Measurements from ENCODE around the gene DISC1. TPM values are rescaled to one million over a fixed set of nuclear protein-coding genes. Genes with fewer than 3 reads are reported as not detected.

Gene DISC1
- total and polyA plus RNA-seq, 2 of the 13 experiments (the other 11 are each of a cell fraction or from before 2014, with no cell fraction given), result 4.2 to 4.6 TPM

DNA sequence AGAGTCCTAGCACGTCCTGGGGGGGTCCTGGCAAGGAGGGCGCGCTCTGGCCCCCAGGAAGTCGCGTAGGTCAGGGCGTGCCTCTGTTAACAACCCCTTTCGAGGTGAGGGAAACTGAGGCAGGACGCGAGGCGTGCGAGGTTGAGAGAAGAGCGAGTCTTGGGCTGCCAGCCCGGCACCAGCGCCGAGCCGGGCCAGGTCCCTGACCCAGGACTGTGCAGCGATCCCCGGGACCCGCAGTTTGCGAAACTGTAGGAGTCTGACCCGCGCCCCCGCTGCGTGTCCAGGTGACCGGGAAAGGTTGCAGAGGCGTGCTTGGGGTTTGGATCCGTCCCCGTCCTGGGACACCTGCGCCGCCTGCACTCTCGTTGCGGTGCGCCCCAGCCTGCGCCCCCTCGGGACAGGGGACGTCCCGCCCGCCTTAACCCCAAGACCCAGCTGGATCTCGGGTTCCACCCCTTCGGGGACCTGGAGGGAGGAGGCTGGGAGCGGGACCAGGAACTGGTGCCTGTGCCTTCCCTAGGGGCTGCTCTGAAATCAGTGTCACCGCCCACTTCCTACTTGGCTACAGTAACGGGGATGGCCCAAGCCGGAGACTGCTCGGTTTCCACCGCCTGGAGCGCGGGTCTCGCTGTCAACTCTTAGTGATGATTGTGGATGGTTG, 493 bp downstream of the DISC1 start (continued):
- TF ChIP-seq JUN (CRISPR knock-in tag; IDR thresholded peaks at IDR 0.05) (no peak), ZNF709 (CRISPR knock-in tag; IDR thresholded peaks at IDR 0.05) (no peak), HDAC2 (CRISPR knock-in tag; IDR thresholded peaks at IDR 0.05) (peak; percentile 62; the same call in 1 of the 2 replicates), ZNF567 (CRISPR knock-in tag; IDR thresholded peaks at IDR 0.05; ENCODE audit: borderline replicate concordance) (0 out of 2 replicates have a peak, but pooled peaks have one; percentile 33), NFKBIZ (CRISPR knock-in tag; IDR thresholded peaks at IDR 0.05) (no peak), PLRG1 (conservative IDR thresholded peaks at IDR 0.05) (no peak), ZNF432 (CRISPR knock-in tag; IDR thresholded peaks at IDR 0.05; ENCODE audit: borderline replicate concordance) (no peak)
- TF ChIP-seq, protein P1, sequence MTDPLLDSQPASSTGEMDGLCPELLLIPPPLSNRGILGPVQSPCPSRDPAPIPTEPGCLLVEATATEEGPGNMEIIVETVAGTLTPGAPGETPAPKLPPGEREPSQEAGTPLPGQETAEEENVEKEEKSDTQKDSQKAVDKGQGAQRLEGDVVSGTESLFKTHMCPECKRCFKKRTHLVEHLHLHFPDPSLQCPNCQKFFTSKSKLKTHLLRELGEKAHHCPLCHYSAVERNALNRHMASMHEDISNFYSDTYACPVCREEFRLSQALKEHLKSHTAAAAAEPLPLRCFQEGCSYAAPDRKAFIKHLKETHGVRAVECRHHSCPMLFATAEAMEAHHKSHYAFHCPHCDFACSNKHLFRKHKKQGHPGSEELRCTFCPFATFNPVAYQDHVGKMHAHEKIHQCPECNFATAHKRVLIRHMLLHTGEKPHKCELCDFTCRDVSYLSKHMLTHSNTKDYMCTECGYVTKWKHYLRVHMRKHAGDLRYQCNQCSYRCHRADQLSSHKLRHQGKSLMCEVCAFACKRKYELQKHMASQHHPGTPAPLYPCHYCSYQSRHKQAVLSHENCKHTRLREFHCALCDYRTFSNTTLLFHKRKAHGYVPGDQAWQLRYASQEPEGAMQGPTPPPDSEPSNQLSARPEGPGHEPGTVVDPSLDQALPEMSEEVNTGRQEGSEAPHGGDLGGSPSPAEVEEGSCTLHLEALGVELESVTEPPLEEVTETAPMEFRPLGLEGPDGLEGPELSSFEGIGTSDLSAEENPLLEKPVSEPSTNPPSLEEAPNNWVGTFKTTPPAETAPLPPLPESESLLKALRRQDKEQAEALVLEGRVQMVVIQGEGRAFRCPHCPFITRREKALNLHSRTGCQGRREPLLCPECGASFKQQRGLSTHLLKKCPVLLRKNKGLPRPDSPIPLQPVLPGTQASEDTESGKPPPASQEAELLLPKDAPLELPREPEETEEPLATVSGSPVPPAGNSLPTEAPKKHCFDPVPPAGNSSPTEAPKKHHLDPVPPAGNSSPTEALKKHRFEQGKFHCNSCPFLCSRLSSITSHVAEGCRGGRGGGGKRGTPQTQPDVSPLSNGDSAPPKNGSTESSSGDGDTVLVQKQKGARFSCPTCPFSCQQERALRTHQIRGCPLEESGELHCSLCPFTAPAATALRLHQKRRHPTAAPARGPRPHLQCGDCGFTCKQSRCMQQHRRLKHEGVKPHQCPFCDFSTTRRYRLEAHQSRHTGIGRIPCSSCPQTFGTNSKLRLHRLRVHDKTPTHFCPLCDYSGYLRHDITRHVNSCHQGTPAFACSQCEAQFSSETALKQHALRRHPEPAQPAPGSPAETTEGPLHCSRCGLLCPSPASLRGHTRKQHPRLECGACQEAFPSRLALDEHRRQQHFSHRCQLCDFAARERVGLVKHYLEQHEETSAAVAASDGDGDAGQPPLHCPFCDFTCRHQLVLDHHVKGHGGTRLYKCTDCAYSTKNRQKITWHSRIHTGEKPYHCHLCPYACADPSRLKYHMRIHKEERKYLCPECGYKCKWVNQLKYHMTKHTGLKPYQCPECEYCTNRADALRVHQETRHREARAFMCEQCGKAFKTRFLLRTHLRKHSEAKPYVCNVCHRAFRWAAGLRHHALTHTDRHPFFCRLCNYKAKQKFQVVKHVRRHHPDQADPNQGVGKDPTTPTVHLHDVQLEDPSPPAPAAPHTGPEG (CRISPR knock-in tag; IDR thresholded peaks at IDR 0.05), result no peak
- TF ChIP-seq, protein P2, sequence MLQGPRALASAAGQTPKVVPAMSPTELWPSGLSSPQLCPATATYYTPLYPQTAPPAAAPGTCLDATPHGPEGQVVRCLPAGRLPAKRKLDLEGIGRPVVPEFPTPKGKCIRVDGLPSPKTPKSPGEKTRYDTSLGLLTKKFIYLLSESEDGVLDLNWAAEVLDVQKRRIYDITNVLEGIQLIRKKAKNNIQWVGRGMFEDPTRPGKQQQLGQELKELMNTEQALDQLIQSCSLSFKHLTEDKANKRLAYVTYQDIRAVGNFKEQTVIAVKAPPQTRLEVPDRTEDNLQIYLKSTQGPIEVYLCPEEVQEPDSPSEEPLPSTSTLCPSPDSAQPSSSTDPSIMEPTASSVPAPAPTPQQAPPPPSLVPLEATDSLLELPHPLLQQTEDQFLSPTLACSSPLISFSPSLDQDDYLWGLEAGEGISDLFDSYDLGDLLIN (CRISPR knock-in tag; IDR thresholded peaks at IDR 0.05; ENCODE audit: borderline replicate concordance), result no peak
- TF ChIP-seq, protein P3, sequence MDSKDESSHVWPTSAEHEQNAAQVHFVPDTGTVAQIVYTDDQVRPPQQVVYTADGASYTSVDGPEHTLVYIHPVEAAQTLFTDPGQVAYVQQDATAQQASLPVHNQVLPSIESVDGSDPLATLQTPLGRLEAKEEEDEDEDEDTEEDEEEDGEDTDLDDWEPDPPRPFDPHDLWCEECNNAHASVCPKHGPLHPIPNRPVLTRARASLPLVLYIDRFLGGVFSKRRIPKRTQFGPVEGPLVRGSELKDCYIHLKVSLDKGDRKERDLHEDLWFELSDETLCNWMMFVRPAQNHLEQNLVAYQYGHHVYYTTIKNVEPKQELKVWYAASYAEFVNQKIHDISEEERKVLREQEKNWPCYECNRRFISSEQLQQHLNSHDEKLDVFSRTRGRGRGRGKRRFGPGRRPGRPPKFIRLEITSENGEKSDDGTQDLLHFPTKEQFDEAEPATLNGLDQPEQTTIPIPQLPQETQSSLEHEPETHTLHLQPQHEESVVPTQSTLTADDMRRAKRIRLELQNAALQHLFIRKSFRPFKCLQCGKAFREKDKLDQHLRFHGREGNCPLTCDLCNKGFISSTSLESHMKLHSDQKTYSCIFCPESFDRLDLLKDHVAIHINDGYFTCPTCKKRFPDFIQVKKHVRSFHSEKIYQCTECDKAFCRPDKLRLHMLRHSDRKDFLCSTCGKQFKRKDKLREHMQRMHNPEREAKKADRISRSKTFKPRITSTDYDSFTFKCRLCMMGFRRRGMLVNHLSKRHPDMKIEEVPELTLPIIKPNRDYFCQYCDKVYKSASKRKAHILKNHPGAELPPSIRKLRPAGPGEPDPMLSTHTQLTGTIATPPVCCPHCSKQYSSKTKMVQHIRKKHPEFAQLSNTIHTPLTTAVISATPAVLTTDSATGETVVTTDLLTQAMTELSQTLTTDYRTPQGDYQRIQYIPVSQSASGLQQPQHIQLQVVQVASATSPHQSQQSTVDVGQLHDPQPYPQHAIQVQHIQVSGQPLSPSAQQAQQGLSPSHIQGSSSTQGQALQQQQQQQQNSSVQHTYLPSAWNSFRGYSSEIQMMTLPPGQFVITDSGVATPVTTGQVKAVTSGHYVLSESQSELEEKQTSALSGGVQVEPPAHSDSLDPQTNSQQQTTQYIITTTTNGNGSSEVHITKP (CRISPR knock-in tag; IDR thresholded peaks at IDR 0.05; ENCODE audit: low read depth), result 0 out of 2 replicates have a peak, but pooled peaks have one; percentile 34
- TF ChIP-seq, protein P4, sequence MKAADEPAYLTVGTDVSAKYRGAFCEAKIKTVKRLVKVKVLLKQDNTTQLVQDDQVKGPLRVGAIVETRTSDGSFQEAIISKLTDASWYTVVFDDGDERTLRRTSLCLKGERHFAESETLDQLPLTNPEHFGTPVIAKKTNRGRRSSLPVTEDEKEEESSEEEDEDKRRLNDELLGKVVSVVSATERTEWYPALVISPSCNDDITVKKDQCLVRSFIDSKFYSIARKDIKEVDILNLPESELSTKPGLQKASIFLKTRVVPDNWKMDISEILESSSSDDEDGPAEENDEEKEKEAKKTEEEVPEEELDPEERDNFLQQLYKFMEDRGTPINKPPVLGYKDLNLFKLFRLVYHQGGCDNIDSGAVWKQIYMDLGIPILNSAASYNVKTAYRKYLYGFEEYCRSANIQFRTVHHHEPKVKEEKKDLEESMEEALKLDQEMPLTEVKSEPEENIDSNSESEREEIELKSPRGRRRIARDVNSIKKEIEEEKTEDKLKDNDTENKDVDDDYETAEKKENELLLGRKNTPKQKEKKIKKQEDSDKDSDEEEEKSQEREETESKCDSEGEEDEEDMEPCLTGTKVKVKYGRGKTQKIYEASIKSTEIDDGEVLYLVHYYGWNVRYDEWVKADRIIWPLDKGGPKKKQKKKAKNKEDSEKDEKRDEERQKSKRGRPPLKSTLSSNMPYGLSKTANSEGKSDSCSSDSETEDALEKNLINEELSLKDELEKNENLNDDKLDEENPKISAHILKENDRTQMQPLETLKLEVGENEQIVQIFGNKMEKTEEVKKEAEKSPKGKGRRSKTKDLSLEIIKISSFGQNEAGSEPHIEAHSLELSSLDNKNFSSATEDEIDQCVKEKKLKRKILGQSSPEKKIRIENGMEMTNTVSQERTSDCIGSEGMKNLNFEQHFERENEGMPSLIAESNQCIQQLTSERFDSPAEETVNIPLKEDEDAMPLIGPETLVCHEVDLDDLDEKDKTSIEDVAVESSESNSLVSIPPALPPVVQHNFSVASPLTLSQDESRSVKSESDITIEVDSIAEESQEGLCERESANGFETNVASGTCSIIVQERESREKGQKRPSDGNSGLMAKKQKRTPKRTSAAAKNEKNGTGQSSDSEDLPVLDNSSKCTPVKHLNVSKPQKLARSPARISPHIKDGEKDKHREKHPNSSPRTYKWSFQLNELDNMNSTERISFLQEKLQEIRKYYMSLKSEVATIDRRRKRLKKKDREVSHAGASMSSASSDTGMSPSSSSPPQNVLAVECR (CRISPR knock-in tag; IDR thresholded peaks at IDR 0.05; ENCODE audit: borderline replicate concordance), result no peak; the same call in 1 of the 2 replicates
- TF ChIP-seq, protein P5, sequence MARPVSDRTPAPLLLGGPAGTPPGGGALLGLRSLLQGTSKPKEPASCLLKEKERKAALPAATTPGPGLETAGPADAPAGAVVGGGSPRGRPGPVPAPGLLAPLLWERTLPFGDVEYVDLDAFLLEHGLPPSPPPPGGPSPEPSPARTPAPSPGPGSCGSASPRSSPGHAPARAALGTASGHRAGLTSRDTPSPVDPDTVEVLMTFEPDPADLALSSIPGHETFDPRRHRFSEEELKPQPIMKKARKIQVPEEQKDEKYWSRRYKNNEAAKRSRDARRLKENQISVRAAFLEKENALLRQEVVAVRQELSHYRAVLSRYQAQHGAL (CRISPR knock-in tag; IDR thresholded peaks at IDR 0.05; ENCODE audit: not compliant biosample characterization), result no peak
